ENCODE measurements around the gene TAS2R40. TPM values are rescaled to one million over a fixed set of nuclear protein-coding genes. Genes with fewer than 3 reads are reported as not detected.
A peak's percentile ranks its signal among the peaks of the same experiment; 100 is the strongest.

TAS2R40 gene
- total RNA-seq, 2 donors from 2014 or later: not detected

GRCh38 chr7:143222782-143223181, 945 bp downstream of the TAS2R40 start:
- intact Hi-C loops (cut with DNase I): no loop called here
- peak in 1 of 4 donors; percentile 58 for DNase-seq
- ATAC-seq: no peak
- no peaks in the 10 kb centered on the region for H3K27me3 ChIP-seq
- no peaks in the 10 kb centered on the region for H3K9me3 ChIP-seq
- WGBS, 2 donors: 65 to 70% methylated on average over 7 of the region's 7 CpGs
- TF ChIP-seq, protein P1, sequence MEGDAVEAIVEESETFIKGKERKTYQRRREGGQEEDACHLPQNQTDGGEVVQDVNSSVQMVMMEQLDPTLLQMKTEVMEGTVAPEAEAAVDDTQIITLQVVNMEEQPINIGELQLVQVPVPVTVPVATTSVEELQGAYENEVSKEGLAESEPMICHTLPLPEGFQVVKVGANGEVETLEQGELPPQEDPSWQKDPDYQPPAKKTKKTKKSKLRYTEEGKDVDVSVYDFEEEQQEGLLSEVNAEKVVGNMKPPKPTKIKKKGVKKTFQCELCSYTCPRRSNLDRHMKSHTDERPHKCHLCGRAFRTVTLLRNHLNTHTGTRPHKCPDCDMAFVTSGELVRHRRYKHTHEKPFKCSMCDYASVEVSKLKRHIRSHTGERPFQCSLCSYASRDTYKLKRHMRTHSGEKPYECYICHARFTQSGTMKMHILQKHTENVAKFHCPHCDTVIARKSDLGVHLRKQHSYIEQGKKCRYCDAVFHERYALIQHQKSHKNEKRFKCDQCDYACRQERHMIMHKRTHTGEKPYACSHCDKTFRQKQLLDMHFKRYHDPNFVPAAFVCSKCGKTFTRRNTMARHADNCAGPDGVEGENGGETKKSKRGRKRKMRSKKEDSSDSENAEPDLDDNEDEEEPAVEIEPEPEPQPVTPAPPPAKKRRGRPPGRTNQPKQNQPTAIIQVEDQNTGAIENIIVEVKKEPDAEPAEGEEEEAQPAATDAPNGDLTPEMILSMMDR (IDR thresholded peaks at IDR 0.05): no peak
- TF ChIP-seq POLR2A (IDR thresholded peaks at IDR 0.05): no peak
- H3K4me3 ChIP-seq: no peak overlapping the region
- H3K4me1 ChIP-seq: no peaks in the 10 kb centered on the region
- no peaks in the 10 kb centered on the region for H3K36me3 ChIP-seq (replicated peaks in 1 of 2; ENCODE audit: insufficient read depth in 1 of 2, low read depth in 2 of 2)
- no peak overlapping the region for H3K27ac ChIP-seq

GRCh38 chr7:143223784-143224183, 1.9 kb downstream of the TAS2R40 start:
- Histone ChIP-seq H3K27ac (no peak overlapping the region), H3K27me3 (no peaks in the 10 kb centered on the region), H3K9me3 (no peaks in the 10 kb centered on the region), H3K36me3 (replicated peaks in 1 of 2; ENCODE audit: insufficient read depth in 1 of 2, low read depth in 2 of 2) (no peaks in the 10 kb centered on the region), H3K4me1 (no peaks in the 10 kb centered on the region), H3K4me3 (no peak overlapping the region)
- TF ChIP-seq, protein P1 (IDR thresholded peaks at IDR 0.05): no peak
- TF ChIP-seq POLR2A (IDR thresholded peaks at IDR 0.05): no peak
- 57 to 63% methylated on average over 4 of the region's 4 CpGs for WGBS, 2 donors
- DNase-seq (no peak), ATAC-seq (no peak)
- intact Hi-C loops (cut with DNase I): no loop called here

DNA sequence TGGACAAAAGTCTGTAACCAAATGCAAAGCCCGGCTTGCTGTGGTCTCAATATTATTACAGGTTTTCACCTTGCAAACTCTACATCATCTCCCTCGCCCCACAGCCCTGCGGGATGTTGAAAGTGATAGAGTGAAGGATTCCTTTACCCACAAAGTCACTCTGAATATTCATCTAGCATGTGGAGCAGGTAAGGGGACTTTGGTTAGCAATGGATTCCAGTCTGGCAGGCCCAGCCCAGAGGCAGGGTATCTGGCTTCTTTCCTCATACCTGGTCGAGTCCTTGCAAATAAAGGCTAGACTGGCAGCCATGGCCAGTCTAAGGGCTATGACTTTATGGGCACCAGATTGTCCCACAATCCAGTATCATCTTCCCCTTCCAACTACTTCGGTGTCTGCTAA, 3.2 kb downstream of the TAS2R40 start:
- Histone ChIP-seq H3K36me3 (replicated peaks in 1 of 2; ENCODE audit: insufficient read depth in 1 of 2, low read depth in 2 of 2) (no peaks in the 10 kb centered on the region), H3K9me3 (no peaks in the 10 kb centered on the region), H3K27ac (no peak overlapping the region), H3K27me3 (no peaks in the 10 kb centered on the region), H3K4me1 (no peaks in the 10 kb centered on the region), H3K4me3 (no peak overlapping the region)
- ATAC-seq (no peak), DNase-seq (no peak)
- intact Hi-C loops (cut with DNase I): no loop called here
- WGBS, 2 donors: 76% methylated on average over 5 of the region's 5 CpGs
- no peak for TF ChIP-seq POLR2A (IDR thresholded peaks at IDR 0.05)
- TF ChIP-seq, protein P1 (IDR thresholded peaks at IDR 0.05): no peak

DNA sequence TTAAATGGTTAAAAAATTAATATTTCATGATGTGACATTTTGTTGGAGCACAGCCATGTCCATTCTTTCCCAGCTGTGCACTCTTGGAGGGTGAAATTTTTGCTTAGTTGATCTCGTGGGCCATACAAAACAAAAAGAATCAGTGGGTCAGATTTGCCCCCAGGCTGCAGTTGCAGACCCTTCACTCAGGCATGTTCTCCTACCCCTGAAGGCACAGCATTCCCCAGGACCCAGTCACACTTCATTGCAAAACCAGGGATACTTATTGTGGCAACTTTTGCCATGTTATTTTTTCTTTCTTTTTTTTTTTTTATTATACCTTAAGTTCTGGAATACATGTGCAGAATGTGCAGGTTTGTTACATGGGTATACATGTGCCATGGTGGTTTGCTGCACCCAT, 6.0 kb downstream of the TAS2R40 start:
- Histone ChIP-seq H3K4me3 (no peak overlapping the region), H3K4me1 (no peaks in the 10 kb centered on the region), H3K9me3 (no peaks in the 10 kb centered on the region), H3K27me3 (no peaks in the 10 kb centered on the region), H3K36me3 (replicated peaks in 1 of 2; ENCODE audit: insufficient read depth in 1 of 2, low read depth in 2 of 2) (no peaks in the 10 kb centered on the region), H3K27ac (no peak overlapping the region)
- TF ChIP-seq, protein P1 (IDR thresholded peaks at IDR 0.05): no peak
- no peak for TF ChIP-seq POLR2A (IDR thresholded peaks at IDR 0.05)
- no peak for ATAC-seq
- intact Hi-C loops (cut with DNase I): no loop called here
- WGBS, 2 donors: 7 to 32% methylated on average over 1 of the region's 1 CpG
- no peak for DNase-seq

DNA sequence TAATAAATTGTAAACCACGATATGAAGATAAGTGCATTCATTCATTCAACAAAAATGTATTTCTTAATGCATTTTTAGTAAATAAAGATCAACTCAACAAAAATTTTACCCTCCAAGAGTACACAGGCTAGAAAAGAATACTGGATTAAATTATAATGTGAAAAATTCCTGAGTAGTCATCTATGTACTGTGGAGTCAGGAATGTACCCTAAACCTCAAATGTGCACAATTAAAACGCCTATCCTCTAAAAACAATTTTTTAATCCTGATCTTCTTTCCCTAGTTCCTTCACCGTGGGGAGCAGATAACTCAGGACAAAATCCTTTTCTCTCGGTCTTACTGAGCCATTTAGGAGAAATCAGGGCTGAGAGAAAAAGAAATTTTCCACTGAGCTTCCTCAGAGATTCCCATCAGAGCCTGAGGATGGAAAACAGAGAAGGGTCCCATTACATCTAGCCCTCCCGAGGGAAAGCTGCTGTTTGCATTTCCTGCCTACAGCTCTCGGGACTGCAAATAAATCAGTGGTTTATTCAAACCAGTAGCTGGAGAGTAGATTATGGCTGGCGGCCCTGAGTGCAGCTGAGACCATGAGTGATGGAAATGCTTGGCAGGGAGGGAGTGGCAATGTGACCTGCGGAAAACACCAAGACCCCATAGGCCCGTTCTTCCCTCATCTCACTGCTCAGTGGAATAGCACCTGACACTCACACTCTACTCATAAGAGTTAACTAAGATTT, 7.4 kb downstream of the TAS2R40 start:
- TF ChIP-seq POLR2A (IDR thresholded peaks at IDR 0.05): no peak
- TF ChIP-seq, protein P1 (IDR thresholded peaks at IDR 0.05): no peak
- Histone ChIP-seq H3K27ac (no peak overlapping the region), H3K4me1 (no peaks in the 10 kb centered on the region), H3K4me3 (no peak overlapping the region), H3K9me3 (no peaks in the 10 kb centered on the region), H3K36me3 (replicated peaks in 1 of 2; ENCODE audit: insufficient read depth in 1 of 2, low read depth in 2 of 2) (no peaks in the 10 kb centered on the region), H3K27me3 (no peaks in the 10 kb centered on the region)
- intact Hi-C loops (cut with DNase I): no loop called here
- ATAC-seq (no peak), DNase-seq (no peak)
- WGBS, 2 donors: 44 to 51% methylated on average over 9 of the region's 9 CpGs

Data from body of pancreas (tissue), 4 donors.